Loucy (cell line): ENCODE measurements around the gene TMEM82.
A peak's percentile ranks its signal among the peaks of the same experiment; 100 is the strongest.

ENCODE experiments used
- H2AFZ ChIP-seq: fragments of 200-600 bp; sonication (generic); 2 replicates; pipeline ENCODE4 v1.6.0; 2016; ENCODE audit warnings: antibody characterized with exemption, mild to moderate bottlenecking, low read length, moderate library complexity
- H3F3A ChIP-seq: fragments of 200-600 bp; 2 replicates; pipeline ENCODE4 v1.6.0; 2016; ENCODE audit warnings: antibody characterized with exemption, low read depth, mild to moderate bottlenecking
- H3K27me3 ChIP-seq: fragments of 200-600 bp; sonication (generic); 2 replicates; pipeline ENCODE4 v1.6.1; 2014; ENCODE audit warnings: low read length, mild to moderate bottlenecking; ENCODE audit not compliant: insufficient read depth, poor library complexity, severe bottlenecking
- H3K36me3 ChIP-seq: fragments of 200-600 bp; sonication (generic); 2 replicates; pipeline ENCODE4 v1.6.1; 2016; ENCODE audit warnings: low read length; ENCODE audit not compliant: insufficient read depth
- H3K4me1 ChIP-seq: fragments of 200-600 bp; sonication (generic); 2 replicates; pipeline ENCODE4 v1.5.1; 2014; ENCODE audit warnings: low read length, mild to moderate bottlenecking; ENCODE audit not compliant: insufficient read depth, poor library complexity, severe bottlenecking
- H3K4me2 ChIP-seq: fragments of 200-600 bp; sonication (generic); 2 replicates; pipeline ENCODE4 v1.6.0; 2014; ENCODE audit warnings: antibody characterized with exemption, low read length, low read depth, mild to moderate bottlenecking; ENCODE audit not compliant: poor library complexity, severe bottlenecking
- H3K4me3 ChIP-seq: fragments of 200-600 bp; sonication (generic); 2 replicates; pipeline ENCODE4 v1.5.1; 2014; ENCODE audit warnings: low read length, mild to moderate bottlenecking, mixed read lengths; ENCODE audit not compliant: poor library complexity, severe bottlenecking
- H3K79me2 ChIP-seq: fragments of 200-600 bp; sonication (generic); 2 replicates; pipeline ENCODE4 v1.6.1; 2014; ENCODE audit warnings: low read length; ENCODE audit not compliant: insufficient read depth
- H3K9ac ChIP-seq: fragments of 200-600 bp; sonication (generic); 2 replicates; pipeline ENCODE4 v1.6.0; 2014; ENCODE audit warnings: mild to moderate bottlenecking, low read depth, low read length, moderate library complexity; ENCODE audit not compliant: poor library complexity, severe bottlenecking
- H3K9me2 ChIP-seq: fragments of 200-600 bp; sonication (generic); replicated peaks from 2 replicates; pipeline ENCODE4 v1.6.1; 2016; ENCODE audit warnings: low read depth, low read length, mixed read lengths
- H3K9me3 ChIP-seq: fragments of 200-600 bp; sonication (generic); 2 replicates; pipeline ENCODE4 v1.6.1; 2014; ENCODE audit warnings: mild to moderate bottlenecking, antibody characterized with exemption, low read length, low read depth; ENCODE audit not compliant: insufficient read depth
- H4K20me1 ChIP-seq: fragments of 200-600 bp; sonication (generic); 2 replicates; pipeline ENCODE4 v1.6.0; 2014; ENCODE audit warnings: antibody characterized with exemption, low read length, mild to moderate bottlenecking; ENCODE audit not compliant: insufficient read depth, poor library complexity, severe bottlenecking
- CTCF ChIP-seq: fragments of 200-600 bp; sonication (generic); conservative IDR thresholded peaks from 2 replicates; pipeline ENCODE4 v1.5.1; 2014; ENCODE audit warnings: mild to moderate bottlenecking, antibody characterized with exemption, low read length
- EZH2phosphoT487 ChIP-seq: fragments of 200-600 bp; IDR thresholded peaks from 2 replicates; pipeline ENCODE4 v1.6.1; 2018; ENCODE audit warnings: antibody characterized with exemption, mild to moderate bottlenecking, moderate library complexity, borderline replicate concordance

TMEM82 gene

GRCh38 chr1:15702722-15703550 is 39.4 kb upstream of the TMEM82 start:
- Histone ChIP-seq H3K4me1 (no peaks in the 10 kb centered on the region), H4K20me1 (no peaks in the 10 kb centered on the region), H3K9me2 (no peaks in the 10 kb centered on the region), H3K36me3 (peaks cover 7% of the 10 kb centered on the region; the same call in 1 of the 2 replicates), H3F3A (no peaks in the 10 kb centered on the region), H3K9ac (no peak overlapping the region), H3K79me2 (peaks cover 42% of the 10 kb centered on the region; the same call in 1 of the 2 replicates), H3K27me3 (no peaks in the 10 kb centered on the region), H2AFZ (no peak overlapping the region), H3K4me2 (no peak overlapping the region), H3K4me3 (no peak overlapping the region), H3K9me3 (no peaks in the 10 kb centered on the region)
- TF ChIP-seq CTCF (peak; percentile 18; the same call in 1 of the 2 replicates), EZH2phosphoT487 (no peak)

- Histone ChIP-seq H3K9ac (no peak overlapping the region), H3K36me3 (peaks cover 7% of the 10 kb centered on the region; the same call in 1 of the 2 replicates), H3F3A (no peaks in the 10 kb centered on the region), H3K27me3 (no peaks in the 10 kb centered on the region), H3K9me3 (no peaks in the 10 kb centered on the region), H3K4me2 (no peak overlapping the region), H3K79me2 (peaks cover 43% of the 10 kb centered on the region; the same call in 1 of the 2 replicates), H3K9me2 (no peaks in the 10 kb centered on the region), H4K20me1 (no peaks in the 10 kb centered on the region), H3K4me3 (no peak overlapping the region), H3K4me1 (no peaks in the 10 kb centered on the region), H2AFZ (no peak overlapping the region)
- no peak for TF ChIP-seq CTCF
- no peak for TF ChIP-seq EZH2phosphoT487
These were observed 38.7 kb upstream of the TMEM82 start for GRCh38 chr1:15703562-15703961.

GRCh38 chr1:15704526-15705183 is 37.6 kb upstream of the TMEM82 start:
- Histone ChIP-seq H3K4me2 (no peak overlapping the region), H3K4me3 (no peak overlapping the region), H3K4me1 (no peaks in the 10 kb centered on the region), H3K27me3 (no peaks in the 10 kb centered on the region), H3K9me3 (no peaks in the 10 kb centered on the region), H2AFZ (no peak overlapping the region), H3F3A (no peaks in the 10 kb centered on the region), H3K9ac (no peak overlapping the region), H3K9me2 (no peaks in the 10 kb centered on the region), H3K79me2 (peaks cover 54% of the 10 kb centered on the region; the same call in 1 of the 2 replicates), H3K36me3 (peaks cover 7% of the 10 kb centered on the region; the same call in 1 of the 2 replicates), H4K20me1 (no peaks in the 10 kb centered on the region)
- TF ChIP-seq CTCF (no peak), EZH2phosphoT487 (no peak)
